Mucosa of rectum (tissue), 2 donors: Measurements from ENCODE around the gene AGBL4.

Experiments
- H3K27ac ChIP-seq, 2 donors: one replicate each; pipeline ENCODE4 v1.7.0; 2013; ENCODE audit warnings: inconsistent platforms in 2 of 2, low read depth in 2 of 2, low read length in 2 of 2
- H3K27me3 ChIP-seq, 2 donors: one replicate each; pipeline ENCODE4 v1.7.0; 2013; ENCODE audit warnings: low read length in 2 of 2; ENCODE audit not compliant: control insufficient read depth in 2 of 2, insufficient read depth in 2 of 2
- H3K36me3 ChIP-seq, 2 donors: one replicate each; pipeline ENCODE4 v1.7.0; 2013; ENCODE audit warnings: low read length in 2 of 2; ENCODE audit not compliant: control insufficient read depth in 2 of 2, insufficient read depth in 2 of 2
- H3K4me1 ChIP-seq, 2 donors: one replicate each; pipeline ENCODE4 v1.7.0; 2013; ENCODE audit warnings: low read length in 2 of 2, mild to moderate bottlenecking in 1 of 2; ENCODE audit not compliant: control insufficient read depth in 2 of 2, insufficient read depth in 2 of 2
- H3K4me3 ChIP-seq, 2 donors: one replicate each; pipeline ENCODE4 v1.7.0; 2013; ENCODE audit warnings: low read length in 2 of 2
- H3K9ac ChIP-seq, 2 donors: one replicate each; pipeline ENCODE4 v1.7.0; 2013; ENCODE audit warnings: low read length in 2 of 2, low read depth in 1 of 2, mild to moderate bottlenecking in 1 of 2
- H3K9me3 ChIP-seq, 2 donors: one replicate each; pipeline ENCODE4 v1.7.0; 2013; ENCODE audit warnings: low read length in 2 of 2; ENCODE audit not compliant: control insufficient read depth in 2 of 2
- donor health status: healthy.
- donor health status: Normal muscosa, but diverticular disease.

The AGBL4 gene

DNA sequence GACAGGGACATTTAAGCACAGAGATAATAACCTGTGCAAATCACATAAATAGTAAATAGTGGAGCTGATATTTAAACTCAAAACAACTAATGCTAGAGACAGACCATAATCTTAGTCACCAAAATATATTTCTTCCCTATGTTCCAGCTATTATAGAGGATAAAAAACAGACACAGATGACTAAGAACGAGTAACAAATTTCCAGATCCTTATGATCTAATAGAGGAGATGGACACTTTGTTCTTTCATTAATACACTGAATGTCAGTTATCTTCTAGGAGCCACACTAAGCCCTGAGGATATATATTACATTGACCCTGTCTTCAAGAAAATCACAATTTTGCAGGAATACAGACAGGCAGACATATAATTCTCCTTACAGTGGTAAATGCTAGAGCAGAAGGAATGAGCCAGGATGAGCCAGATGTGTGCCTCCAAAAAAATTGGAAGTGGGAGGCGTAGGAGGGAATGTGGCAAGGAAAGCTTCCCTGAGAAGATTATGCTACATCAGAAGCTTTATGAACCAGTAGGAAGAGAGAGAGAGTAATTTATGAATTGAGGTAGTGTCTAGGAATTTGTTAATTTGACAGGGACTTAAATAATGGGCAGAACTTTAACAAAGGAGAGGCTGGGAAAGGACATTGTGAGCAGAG lies 851.7 kb downstream of the AGBL4 start:
- Histone ChIP-seq H3K27me3 (no peaks in the 10 kb centered on the region), H3K9me3 (no peaks in the 10 kb centered on the region), H3K4me1 (no peaks in the 10 kb centered on the region)

DNA sequence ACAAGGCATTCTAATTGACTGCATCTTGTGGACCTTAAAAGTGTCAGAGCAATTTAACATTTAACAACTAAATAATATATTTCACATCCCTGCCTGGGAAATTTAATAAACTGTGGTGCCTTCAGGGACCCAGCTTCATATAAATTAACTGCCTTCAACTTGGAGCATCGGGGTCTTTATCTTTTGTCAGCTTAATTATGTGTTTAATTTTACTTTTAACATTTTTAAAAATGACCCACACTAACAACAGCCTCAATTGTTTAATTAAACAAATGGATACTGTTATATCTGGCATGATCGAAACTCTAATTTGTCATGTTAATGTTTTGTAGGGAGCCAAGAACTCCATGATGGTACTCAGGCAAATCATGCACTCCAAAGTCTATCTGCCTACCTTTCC lies 857.7 kb downstream of the AGBL4 start:
- no peaks in the 10 kb centered on the region for H3K27me3 ChIP-seq
- H3K9me3 ChIP-seq = no peaks in the 10 kb centered on the region
- H3K4me1 ChIP-seq = no peaks in the 10 kb centered on the region
- no peak overlapping the region for H3K27ac ChIP-seq
- no peak overlapping the region for H3K9ac ChIP-seq
- H3K36me3 ChIP-seq = no peaks in the 10 kb centered on the region
- H3K4me3 ChIP-seq = no peak overlapping the region

More for the DNA sequence above, 851.7 kb downstream of the AGBL4 start:
- Histone ChIP-seq H3K9ac (no peak overlapping the region), H3K27ac (no peak overlapping the region), H3K36me3 (no peaks in the 10 kb centered on the region), H3K4me3 (no peak overlapping the region)

DNA sequence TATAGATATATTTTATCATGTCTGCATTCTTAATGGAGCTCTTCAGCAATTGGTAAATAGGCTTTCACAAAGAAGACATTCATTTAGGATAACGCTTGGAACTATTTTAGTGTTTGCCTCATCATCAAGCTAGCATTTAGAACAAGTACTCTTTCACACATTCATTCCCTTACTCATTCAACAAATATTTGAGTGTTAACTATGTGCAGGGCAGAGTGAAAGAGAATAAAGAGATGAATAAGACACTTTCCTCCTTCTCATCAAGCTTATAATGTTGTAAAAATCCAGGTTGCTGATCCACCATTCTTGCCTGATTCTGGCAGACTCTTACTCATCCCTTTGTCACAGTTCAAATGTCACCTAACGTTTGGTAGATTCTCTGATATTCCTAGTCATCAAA lies 860.7 kb downstream of the AGBL4 start:
- no peak overlapping the region for H3K4me3 ChIP-seq
- no peaks in the 10 kb centered on the region for H3K4me1 ChIP-seq
- no peaks in the 10 kb centered on the region for H3K27me3 ChIP-seq
- no peak overlapping the region for H3K9ac ChIP-seq
- no peak overlapping the region for H3K27ac ChIP-seq
- H3K9me3 ChIP-seq = no peaks in the 10 kb centered on the region
- H3K36me3 ChIP-seq = no peaks in the 10 kb centered on the region

DNA sequence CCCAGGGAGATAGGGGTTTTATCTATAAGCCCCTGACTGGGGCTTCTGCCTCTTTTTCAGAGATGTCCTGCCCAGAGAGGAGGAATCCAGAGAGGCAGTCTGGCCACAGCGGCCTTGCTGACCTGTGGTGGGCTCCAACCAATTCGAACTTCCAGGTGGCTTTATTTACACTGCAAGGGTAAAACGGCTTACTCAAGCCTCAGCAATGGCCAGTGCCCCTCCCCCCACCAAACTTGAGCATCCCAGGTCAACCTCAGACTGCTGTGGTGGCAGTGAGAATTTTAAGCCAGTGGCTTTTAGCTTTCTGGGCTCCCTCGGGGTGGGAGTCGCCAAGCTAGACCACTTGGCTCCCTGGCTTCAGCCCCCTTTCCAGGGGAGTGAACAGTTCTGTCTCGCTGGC lies 863.1 kb downstream of the AGBL4 start:
- Histone ChIP-seq H3K36me3 (no peaks in the 10 kb centered on the region), H3K9ac (no peak overlapping the region), H3K4me1 (no peaks in the 10 kb centered on the region), H3K9me3 (no peaks in the 10 kb centered on the region), H3K27ac (no peak overlapping the region), H3K4me3 (no peak overlapping the region), H3K27me3 (no peaks in the 10 kb centered on the region)

DNA sequence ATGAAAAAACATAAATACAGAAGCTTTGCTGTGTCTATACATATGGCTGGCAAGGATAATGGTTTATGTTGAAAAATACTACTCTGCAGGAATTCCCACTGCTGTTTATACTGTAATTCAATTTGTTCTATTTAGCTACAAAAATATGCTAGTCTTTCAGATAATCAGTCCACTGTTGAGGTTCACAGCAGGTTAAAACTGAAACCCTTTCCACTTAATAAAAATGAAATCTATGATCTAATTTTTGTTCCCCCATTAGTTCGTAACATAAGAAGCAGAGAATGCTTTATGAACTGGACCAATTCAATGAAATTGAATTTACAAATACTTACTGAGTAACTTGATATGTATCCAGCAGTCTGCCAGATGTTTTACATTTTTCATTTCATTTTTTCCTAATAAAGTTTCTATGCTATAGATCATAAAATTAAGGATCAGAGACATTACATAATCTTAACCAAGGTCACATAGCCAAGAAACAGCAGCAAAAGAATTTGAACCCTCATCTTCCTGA lies 887.0 kb downstream of the AGBL4 start:
- no peak overlapping the region for H3K27ac ChIP-seq
- no peaks in the 10 kb centered on the region for H3K27me3 ChIP-seq
- no peak overlapping the region for H3K9ac ChIP-seq
- H3K4me3 ChIP-seq = no peak overlapping the region
- H3K36me3 ChIP-seq = no peaks in the 10 kb centered on the region
- no peaks in the 10 kb centered on the region for H3K9me3 ChIP-seq
- H3K4me1 ChIP-seq = no peaks in the 10 kb centered on the region

DNA sequence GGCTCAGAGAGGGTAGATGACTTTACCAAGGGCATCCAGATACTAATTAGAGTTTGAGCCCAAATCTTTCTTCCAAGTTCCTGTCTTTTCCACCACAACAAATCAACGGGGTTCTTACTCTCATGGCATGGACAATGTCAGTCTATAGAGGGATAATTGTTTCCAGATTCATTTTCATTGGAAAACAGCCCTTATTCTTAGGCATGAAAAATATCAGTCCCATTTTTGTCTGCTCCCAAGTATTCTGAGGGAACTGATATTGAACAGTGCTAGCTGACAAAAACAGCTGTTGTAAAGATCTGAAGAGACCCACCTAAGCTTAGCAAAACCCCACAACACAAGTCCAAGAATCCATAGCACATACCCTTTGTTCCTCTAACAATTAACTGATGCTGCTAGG lies 898.0 kb downstream of the AGBL4 start:
- no peak overlapping the region for H3K27ac ChIP-seq
- no peak overlapping the region for H3K9ac ChIP-seq
- H3K4me3 ChIP-seq = no peak overlapping the region
- H3K4me1 ChIP-seq = no peaks in the 10 kb centered on the region
- H3K9me3 ChIP-seq = no peaks in the 10 kb centered on the region
- H3K27me3 ChIP-seq = no peaks in the 10 kb centered on the region
- no peaks in the 10 kb centered on the region for H3K36me3 ChIP-seq

DNA sequence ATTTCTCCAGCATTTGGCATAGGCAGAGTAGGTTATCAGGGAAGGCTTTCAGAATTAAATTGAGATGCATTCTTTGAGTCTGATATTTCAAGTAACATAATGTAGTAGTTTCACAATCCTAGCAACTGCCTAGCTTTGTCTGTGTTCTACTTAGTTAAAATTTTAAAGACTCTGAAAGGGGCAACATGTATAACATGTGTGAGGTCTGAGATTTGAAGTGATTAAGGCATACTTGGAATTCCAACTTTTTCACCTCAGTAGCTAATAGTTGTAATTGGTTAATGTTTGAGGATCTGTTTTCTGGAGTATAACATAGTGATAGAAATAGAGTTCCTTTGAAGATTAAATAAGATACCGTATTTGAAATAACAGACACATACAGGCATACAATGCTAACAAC lies 911.8 kb downstream of the AGBL4 start:
- Histone ChIP-seq H3K27ac (no peak overlapping the region), H3K4me1 (no peaks in the 10 kb centered on the region), H3K4me3 (no peak overlapping the region), H3K36me3 (no peaks in the 10 kb centered on the region), H3K9ac (no peak overlapping the region), H3K9me3 (no peaks in the 10 kb centered on the region), H3K27me3 (no peaks in the 10 kb centered on the region)

DNA sequence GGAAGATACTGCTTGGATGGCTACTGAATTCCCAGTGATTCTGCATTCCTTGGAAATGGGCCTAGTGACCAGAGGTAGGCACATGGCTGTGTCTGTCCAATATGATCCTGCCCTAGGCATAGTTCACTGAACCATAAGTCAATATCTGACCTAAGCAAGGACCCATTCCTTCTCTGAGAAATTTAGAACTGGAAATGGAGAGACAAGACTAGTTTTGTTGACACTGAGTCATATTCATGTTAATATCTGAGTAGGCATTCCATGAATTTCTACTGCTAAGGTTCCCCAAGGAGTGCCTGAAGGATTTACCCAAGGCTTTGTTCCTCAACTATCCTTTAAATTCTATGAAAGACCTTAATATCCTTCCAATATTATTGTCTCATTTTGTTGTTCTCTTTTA lies 917.3 kb downstream of the AGBL4 start:
- no peak overlapping the region for H3K4me3 ChIP-seq
- no peaks in the 10 kb centered on the region for H3K9me3 ChIP-seq
- no peaks in the 10 kb centered on the region for H3K27me3 ChIP-seq
- no peak overlapping the region for H3K9ac ChIP-seq
- no peaks in the 10 kb centered on the region for H3K36me3 ChIP-seq
- H3K27ac ChIP-seq = no peak overlapping the region
- no peaks in the 10 kb centered on the region for H3K4me1 ChIP-seq

DNA sequence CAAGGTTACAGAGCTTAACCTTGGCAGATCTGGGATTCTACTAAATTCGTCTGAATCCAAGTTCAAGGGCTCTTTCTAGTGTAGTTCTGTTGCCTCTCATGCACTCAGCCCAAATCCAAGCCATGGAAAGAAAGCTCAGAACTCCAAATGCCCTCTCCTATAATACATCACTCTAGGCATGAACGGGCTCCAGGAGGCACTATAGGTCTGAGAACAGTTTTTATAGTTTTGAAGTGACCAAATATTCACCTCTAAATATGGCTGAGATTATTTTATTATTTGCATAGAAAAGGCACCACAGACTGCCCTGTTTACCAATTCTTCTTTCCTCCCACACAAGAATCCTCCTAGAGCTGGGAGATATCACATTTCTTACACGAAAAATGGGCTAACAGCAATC lies 919.2 kb downstream of the AGBL4 start:
- Histone ChIP-seq H3K36me3 (no peaks in the 10 kb centered on the region), H3K27ac (no peak overlapping the region), H3K4me3 (no peak overlapping the region), H3K4me1 (no peaks in the 10 kb centered on the region), H3K27me3 (no peaks in the 10 kb centered on the region), H3K9me3 (no peaks in the 10 kb centered on the region), H3K9ac (no peak overlapping the region)

DNA sequence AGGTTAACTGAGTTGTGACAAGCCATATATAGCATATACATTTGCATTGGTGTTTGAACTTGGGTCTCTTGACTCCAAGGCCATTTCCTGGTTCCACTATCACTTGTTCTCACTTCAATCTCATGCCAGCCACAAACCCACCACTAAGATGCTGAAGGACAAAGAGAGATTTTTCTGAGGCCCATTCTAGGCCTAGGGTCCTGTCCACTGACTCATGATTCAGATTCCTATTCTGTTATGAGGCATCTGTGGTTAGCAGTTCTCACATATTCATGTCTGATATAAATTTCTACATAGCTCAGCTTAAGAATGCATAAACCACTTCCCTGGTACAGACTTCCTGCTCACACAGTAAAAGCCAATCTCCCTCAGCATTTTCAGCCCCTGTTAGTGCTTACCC lies 921.0 kb downstream of the AGBL4 start:
- Histone ChIP-seq H3K4me1 (no peaks in the 10 kb centered on the region), H3K36me3 (no peaks in the 10 kb centered on the region), H3K4me3 (no peak overlapping the region), H3K9ac (no peak overlapping the region), H3K9me3 (no peaks in the 10 kb centered on the region), H3K27me3 (no peaks in the 10 kb centered on the region), H3K27ac (no peak overlapping the region)

DNA sequence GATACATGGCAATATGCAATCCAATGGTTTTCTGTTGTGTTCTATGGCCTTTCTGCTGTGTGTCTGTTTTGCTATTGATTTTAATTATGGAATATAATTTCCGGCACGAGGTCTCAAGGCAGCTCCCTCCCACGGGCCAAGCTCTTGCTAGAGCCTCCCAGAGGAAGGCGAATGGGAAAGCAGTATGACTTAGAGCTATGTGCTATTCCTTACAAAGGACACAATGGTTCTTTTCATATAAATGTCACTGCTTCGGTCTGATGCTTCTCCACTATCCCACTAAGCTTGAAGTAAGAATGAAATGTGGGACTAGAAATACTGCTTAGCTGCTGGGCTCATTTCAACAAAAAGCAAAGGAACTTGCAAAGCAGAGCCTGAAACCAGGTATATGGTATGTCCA lies 924.9 kb downstream of the AGBL4 start:
- no peaks in the 10 kb centered on the region for H3K4me1 ChIP-seq
- no peaks in the 10 kb centered on the region for H3K27me3 ChIP-seq
- no peak overlapping the region for H3K4me3 ChIP-seq
- no peak overlapping the region for H3K9ac ChIP-seq
- H3K27ac ChIP-seq = no peak overlapping the region
- H3K9me3 ChIP-seq = no peaks in the 10 kb centered on the region
- H3K36me3 ChIP-seq = no peaks in the 10 kb centered on the region
